WI38 (cell line): ENCODE data around the gene CHST15.

Experiments used
- H3K4me3 ChIP-seq: 2 replicates; pipeline ENCODE4 v1.5.1; 2011; ENCODE audit warnings: low read depth, mild to moderate bottlenecking, control low read depth, low read length
- CTCF ChIP-seq: IDR thresholded peaks from 2 replicates; pipeline ENCODE4 v1.5.1; 2012; ENCODE audit warnings: low read depth, mild to moderate bottlenecking, control low read depth, low read length

The CHST15 gene

GRCh38 chr10:124132876-124133275 lies 39.5 kb upstream of the CHST15 start:
- H3K4me3 ChIP-seq = no peak overlapping the region
- no peak for TF ChIP-seq CTCF

- no peak for TF ChIP-seq CTCF
- H3K4me3 ChIP-seq = no peak overlapping the region
Measured at GRCh38 chr10:124132306-124132705, 38.9 kb upstream of the CHST15 start.

GRCh38 chr10:124131172-124131571 lies 37.8 kb upstream of the CHST15 start:
- H3K4me3 ChIP-seq = no peak overlapping the region
- TF ChIP-seq CTCF = no peak

- no peak overlapping the region for H3K4me3 ChIP-seq
- no peak for TF ChIP-seq CTCF
Measured at GRCh38 chr10:124130198-124130900, 37.0 kb upstream of the CHST15 start.

GRCh38 chr10:124129471-124129870 lies 36.1 kb upstream of the CHST15 start:
- H3K4me3 ChIP-seq = no peak overlapping the region
- no peak for TF ChIP-seq CTCF

GRCh38 chr10:124128811-124129145 lies 35.4 kb upstream of the CHST15 start:
- H3K4me3 ChIP-seq = no peak overlapping the region
- TF ChIP-seq CTCF = no peak

GRCh38 chr10:124127965-124128810 lies 34.8 kb upstream of the CHST15 start:
- no peak for TF ChIP-seq CTCF

More at GRCh38 chr10:124127965-124128810, 34.8 kb upstream of the CHST15 start:
- H3K4me3 ChIP-seq = no peak overlapping the region
